ENCODE results near the gene BCKDHA.
A peak's percentile ranks its signal among the peaks of the same experiment; 100 is the strongest.
"Not testable (repeated sequence)": the region's sequence is repeated elsewhere in the genome, so short reads cannot be mapped to it uniquely, and the experiment has no call there.

BCKDHA gene

DNA sequence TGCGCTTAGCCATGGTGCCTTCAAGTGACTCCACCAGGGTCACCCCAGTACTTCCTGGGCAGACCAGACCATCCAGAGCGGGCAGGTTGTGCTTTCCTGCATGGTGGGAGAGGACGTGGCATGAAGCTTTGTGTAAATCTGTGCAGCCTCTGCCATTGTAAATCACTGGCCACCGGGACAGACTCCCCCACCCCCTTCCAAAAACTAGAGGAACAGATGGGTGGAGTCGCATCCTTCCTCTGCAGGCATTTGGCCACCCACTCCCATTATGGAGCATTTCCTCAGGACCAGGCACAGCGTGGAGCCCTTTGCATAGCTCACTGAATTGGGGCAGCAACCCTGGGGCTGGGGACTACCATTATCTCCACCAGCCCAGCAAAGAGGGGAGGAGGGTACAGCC is 8.2 kb downstream of the BCKDHA start:
- DNase-seq = no peak

DNA sequence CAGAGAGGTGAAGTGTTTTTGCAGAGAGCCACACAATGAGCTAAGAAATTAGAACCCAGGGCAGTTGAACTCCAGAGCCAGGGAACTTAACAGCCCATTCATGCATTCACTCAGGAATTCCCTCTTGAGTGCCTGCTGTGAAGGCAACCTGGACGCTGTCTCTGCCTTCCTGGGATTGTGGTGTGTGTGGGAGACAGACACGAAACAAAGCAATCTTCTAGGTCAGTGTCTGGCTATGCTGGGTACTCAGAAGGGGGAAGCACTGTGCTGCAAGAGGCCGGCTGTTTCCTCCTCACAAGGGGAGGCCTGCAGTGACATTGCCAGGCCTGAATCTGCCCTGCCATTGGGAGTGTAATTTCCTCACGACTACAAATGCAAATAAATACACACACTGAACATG is 9.7 kb downstream of the BCKDHA start:
- peak; percentile 71 to 87 (median 82) for DNase-seq

DNA sequence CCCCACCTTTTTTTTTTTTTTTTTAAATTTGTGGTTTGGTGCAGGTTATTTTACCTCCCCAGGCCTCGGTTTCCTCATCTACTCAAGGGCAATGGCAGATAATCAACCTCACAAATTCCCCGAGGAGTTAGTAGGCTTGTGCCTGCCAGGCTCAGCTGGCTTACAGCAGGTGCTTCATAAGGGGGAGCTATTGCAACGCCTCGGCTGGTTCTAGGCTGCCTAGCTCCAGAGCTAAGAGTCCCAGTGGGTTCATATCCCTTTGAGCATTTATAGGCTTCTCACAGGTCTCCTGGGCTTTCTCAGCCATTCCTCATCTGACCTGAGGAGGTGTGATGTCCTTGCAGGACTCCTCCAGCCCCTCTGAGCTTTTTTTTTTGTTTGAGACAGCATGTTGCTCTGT is 10.6 kb downstream of the BCKDHA start:
- peak in 2 of 4 experiments; percentile 34 to 42 for DNase-seq

DNA sequence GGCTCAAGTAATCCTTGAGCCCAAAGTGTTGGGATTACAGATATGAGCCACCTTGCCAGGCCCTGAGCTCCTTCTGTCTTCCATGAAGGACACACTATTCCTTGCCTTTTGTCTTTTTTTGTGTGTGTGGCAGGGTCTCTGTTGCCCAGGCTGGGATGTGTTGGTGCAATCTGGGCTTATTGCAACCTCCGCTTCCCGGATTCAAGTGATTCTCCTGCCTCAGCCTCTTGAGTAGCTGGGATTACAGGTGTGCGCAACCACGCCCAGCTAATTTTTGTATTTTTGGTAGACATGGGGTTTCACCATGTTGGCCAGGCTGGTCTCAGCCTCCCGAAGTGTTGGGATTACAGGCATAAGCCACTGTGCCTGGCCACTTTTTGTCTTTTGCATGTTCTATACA is 11.2 kb downstream of the BCKDHA start:
- not testable (repeated sequence) for DNase-seq

DNA sequence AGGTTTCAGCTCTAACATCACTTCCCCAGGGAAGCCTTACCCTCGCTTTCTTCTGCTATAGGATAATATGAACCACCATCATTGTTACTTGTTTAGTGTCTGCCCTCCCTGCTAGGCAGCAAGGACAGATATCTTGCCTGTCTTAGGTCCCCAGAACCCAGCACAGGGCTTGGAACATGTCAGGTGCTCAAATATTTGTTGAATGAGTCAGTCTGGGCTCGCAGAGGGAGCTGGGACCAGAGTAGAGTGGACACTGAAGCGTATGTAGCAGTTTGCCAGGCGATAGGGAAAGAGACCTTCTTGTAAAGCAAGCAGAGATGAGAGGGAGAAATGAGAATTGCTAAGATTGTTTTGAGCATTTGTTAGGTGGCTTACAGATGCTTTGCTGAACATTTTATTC is 11.7 kb downstream of the BCKDHA start:
- DNase-seq = peak in 2 of 4 experiments; percentile 33 to 53

DNA sequence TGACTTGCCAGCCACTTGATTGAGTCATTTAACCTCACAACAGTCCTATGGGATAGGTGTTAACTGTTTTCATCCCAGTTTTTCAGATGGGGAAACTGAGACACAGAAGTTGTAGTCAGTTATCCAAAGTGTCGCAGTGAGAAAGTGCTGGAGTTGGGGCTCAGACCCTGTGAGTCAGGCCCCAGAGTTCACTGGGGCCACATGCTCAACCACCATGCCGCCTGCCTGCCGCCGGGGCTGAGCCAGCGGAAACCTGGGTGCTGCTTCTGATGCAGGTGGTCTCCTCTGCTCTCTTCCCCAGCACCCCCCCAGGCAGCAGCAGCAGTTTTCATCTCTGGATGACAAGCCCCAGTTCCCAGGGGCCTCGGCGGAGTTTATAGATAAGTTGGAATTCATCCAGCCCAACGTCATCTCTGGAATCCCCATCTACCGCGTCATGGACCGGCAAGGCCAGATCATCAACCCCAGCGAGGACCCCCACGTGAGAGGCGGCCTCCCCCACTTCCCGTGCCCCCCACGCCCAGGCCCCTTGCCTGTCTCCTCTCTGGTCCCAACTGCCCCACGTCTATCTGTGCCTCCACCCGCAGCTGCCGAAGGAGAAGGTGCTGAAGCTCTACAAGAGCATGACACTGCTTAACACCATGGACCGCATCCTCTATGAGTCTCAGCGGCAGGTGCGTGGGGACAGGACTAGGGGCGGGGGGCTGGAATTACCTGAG is 12.9 kb downstream of the BCKDHA start:
- no peak for DNase-seq

DNA sequence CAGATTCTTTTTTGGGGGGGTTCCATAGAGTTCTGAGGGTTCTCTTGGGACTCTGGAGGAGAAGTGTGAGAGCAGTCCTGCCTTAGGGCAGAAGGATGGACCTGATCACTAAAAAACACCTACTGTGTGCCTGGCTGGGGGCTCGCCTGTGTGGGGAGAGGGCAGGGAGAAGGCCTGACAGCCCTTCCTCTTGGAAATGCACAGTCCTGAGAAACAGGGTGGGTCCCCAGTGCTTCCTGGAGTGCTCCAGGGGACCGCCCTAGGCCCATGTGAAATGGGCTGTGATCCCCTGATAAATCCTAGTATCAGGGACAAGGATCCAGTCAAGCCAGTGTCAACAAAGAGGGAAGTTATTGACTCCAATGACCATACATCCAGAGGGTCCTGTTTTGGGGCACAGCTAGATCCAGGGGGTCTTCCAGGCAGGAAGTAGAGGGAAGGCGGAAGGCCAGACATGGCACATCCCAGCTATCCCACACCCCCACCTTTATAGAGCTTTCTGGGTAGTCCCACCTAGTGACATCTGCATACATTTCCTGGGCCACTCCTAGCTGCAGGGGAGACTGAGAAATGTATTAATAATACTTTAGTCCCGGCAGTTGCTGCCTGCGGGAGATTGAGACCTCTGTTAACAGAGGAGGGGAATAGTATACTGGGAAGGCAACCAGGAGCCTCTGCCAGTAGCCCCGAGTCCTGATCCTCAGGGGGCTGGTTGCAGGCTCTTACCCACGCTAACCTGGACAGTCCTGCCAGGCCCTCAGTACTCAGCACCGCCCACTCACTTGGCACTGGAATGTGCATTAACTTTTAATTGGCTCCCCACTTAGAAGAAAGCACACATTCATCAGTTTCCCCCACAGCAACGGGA is 13.7 kb downstream of the BCKDHA start:
- no peak for DNase-seq

DNA sequence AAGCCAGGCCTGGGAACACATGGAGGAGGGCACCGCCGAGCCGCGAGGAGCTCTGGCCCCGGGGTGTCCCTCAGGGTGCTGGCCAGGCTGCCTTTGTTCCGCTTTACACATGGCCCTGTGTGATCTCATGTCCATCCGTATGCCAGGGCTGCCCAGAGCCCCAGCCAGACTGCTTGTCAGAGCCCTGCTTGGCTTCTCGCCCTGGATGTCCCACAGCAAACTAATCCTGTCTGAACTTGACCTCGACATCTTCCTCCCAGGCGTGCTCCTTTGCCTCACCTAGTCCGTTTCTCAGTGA is 14.3 kb downstream of the BCKDHA start:
- no peak for DNase-seq

DNA sequence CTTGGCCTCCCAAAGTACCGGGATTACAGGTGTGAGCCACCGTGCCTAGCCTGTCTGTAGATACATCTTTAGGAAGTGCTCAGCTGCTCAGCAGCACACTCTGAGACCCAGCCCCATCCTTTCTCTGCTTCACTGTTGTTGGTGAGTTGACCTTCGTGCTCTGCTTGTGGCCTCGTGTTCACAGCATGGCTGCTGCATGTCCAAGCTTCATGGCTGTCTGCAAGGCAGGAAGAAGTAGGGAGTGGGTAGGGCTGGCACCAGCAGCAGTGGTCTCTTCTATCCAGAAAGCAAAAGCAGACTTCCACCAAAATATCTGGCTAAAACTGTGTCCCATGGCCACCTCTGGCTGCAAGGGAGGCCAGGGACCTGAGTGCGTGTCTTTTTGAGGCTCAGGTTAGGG is 15.3 kb downstream of the BCKDHA start:
- DNase-seq = no peak

DNA sequence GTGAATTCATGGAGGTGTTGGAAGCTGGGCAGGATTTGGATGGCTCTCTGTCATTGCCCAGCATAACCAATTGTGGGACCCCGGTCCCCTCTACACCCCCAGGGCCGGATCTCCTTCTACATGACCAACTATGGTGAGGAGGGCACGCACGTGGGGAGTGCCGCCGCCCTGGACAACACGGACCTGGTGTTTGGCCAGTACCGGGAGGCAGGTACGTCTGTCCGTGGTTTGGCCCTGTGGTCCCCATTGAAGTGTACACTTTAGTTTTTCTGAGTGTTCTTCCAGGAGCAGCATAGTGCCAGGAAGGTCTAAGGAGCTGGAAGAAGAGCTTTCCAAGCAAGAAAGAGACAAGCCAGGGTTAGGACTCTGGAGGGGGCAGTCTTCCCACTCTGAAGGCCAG is 16.3 kb downstream of the BCKDHA start:
- DNase-seq = no peak

DNA sequence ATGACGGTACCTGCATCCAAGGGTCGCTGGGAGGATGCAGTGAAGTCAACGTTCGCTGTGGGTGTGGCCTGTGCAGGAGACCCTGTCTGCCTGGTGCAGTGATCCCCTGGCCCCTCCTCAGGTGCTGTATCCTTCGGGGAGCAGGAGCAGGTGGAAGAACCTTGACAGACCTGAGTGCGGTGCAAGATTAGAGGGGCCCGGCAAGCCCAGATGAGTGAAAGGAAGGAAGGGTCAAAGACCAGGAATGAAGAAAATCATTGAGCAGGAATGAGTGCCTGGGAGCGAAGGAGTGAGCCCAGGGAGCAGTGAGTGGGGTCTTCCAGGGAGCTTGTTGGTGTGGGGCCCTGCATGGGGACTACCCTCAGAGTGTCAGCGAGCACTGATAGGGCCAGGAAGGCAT is 16.8 kb downstream of the BCKDHA start:
- no peak for DNase-seq

DNA sequence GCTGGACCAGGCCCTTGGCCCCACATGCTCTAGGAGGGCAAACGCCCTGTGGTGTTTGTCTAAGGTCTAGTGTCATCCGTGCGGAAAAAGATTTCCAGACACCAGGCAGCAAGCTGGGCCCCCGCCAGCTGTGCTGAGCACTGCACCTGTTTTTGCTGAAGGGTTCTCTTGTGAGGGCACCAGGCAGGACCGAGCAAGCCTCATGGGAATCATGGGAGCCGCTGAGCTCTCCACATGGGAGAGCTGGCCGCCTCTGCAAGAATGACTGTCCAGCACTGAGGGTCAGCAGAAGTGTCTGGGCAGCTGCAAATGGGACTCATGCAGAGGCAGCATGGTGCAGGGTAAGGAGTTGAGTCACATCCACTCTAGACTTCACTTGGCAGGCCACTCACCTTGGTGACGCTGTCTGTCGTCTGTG is 17.5 kb downstream of the BCKDHA start:
- no peak for DNase-seq

DNA sequence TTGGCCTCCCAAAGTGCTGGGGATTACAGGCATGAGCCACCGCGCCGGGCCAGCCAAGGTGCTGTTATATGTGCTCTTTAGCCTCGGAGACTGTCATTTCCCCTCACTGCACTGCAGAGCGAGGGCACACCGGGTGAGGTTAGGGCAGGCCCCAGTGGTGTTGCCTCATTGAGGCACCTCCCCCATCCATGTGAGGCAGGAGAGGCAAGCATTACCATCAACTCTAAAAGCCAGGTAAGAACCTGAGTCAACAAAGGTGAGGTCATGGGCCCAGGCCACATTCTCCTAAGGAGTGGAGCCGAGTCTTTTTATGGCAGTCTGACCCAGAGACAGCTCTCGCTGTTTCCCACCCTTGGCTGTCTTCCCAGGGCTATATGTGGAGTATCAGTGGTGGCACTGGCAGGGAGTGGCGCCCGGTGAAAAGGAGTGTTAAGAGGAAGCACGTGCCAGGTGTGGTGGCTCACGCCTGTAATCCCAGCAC is 18.6 kb downstream of the BCKDHA start:
- DNase-seq = no peak

DNA sequence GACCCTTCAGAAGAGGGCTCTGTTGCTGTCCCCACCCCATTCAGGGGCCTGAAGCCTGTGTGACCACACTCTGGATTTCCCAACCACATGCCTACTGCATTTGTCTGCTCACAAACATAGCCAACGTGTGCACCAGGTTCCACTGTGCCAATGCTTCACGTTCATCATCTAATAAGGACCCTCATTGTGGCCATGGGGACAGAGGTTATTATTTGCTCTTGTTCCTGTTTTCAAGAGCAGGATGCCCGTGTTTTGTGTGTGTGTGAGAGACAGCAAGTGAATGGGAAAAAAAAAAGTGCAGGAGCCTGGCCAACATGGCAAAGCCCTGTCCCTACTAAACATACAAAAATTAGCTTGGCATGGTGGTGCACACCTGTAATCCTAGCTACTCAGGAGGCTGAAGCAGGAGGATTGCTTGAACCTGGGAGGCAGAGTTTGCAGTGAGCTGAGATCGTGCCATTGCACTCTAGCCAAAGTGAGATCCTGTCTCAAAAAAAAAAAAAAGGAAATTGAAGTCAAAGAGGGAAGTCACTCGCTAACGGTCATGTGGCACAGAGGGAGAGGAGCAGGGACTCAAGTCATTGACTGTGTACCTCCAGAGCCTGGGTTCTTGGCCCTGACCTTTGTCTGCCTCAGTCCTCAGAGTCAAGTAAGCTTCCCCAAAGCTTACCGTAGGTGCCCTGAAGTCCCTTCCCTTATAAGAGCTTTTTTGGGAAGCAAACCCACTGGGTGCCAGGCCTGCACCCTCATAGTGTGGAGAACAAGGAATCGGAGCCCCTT is 22.7 kb downstream of the BCKDHA start:
- DNase-seq = peak; percentile 82 to 93 (median 91)

DNA sequence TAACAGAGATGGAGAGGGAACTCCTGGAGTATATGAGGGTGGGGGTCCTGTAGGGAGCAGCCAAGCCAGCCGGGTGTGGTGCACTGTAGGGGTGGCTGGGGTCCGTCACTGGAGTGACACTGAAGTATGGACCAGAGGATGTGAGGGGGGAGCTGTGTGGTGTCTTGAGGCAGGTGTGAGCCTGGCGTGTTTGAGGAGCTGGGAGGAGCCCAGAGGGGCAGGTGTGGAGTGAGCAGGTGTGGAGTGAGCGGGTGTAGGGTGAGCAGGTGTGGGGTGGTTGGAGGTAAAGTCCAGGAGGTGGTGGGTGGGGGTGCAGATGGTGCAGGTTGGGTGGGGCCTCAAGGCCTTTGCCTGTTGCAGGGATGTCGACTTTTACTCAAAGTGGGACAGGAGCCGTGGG is 23.7 kb downstream of the BCKDHA start:
- no peak for DNase-seq

DNA sequence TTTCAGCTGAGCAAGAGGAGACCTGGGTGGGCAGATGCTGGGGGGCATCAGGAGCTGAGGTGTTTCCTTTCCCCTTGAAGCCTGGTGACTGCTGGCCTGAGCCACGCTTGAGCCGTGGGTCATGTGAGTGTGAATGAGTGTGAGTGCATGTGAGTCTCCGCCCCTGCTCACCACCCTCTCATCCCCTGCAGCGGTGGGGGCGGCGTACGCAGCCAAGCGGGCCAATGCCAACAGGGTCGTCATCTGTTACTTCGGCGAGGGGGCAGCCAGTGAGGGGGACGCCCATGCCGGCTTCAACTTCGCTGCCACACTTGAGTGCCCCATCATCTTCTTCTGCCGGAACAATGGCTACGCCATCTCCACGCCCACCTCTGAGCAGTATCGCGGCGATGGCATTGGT is 24.4 kb downstream of the BCKDHA start:
- DNase-seq = no peak

DNA sequence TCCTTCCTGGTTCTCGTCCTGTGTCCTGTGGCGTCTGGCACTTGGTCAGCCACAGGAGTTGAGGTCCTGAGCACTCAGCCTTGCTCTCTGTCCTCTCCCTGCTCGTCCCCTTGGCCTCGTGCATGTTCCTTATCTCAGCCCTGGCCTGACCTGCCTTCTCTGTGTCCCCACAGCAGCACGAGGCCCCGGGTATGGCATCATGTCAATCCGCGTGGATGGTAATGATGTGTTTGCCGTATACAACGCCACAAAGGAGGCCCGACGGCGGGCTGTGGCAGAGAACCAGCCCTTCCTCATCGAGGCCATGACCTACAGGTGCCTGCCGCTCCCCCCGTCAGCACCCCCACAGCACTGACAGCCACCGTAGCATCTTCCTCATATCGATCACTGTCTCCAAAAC is 24.8 kb downstream of the BCKDHA start:
- no peak for DNase-seq

DNA sequence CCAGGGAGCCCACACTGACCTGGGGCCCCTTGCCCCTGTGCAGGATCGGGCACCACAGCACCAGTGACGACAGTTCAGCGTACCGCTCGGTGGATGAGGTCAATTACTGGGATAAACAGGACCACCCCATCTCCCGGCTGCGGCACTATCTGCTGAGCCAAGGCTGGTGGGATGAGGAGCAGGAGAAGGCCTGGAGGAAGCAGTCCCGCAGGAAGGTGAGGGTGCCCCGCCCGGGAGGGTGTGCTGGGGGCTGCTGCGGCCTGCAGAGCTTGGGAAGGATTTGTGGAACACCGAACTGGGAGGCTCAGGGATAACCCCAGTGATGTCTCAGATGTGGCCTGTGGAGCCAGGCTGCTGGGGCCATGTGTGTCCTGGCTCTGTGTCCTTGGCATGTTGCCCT is 25.3 kb downstream of the BCKDHA start:
- no peak for DNase-seq

DNA sequence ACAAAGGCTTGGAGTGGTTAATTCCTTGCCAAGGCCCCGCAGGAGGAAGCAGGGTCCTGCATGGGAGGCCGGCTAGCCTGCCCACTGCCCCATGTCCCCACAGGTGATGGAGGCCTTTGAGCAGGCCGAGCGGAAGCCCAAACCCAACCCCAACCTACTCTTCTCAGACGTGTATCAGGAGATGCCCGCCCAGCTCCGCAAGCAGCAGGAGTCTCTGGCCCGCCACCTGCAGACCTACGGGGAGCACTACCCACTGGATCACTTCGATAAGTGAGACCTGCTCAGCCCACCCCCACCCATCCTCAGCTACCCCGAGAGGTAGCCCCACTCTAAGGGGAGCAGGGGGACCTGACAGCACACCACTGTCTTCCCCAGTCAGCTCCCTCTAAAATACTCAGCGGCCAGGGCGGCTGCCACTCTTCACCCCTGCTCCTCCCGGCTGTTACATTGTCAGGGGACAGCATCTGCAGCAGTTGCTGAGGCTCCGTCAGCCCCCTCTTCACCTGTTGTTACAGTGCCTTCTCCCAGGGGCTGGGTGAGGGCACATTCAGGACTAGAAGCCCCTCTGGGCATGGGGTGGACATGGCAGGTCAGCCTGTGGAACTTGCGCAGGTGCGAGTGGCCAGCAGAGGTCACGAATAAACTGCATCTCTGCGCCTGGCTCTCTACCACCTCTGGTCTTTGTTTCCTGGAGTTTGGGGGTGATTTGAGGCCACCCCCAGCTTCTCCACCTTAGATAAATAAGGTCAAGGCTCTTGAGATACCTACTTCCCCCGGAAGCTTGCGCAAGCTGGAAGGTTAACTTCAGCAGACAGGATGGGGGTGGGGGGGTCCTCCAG is 26.9 kb downstream of the BCKDHA start:
- DNase-seq = peak in 2 of 4 experiments; percentile 20 to 31

DNA sequence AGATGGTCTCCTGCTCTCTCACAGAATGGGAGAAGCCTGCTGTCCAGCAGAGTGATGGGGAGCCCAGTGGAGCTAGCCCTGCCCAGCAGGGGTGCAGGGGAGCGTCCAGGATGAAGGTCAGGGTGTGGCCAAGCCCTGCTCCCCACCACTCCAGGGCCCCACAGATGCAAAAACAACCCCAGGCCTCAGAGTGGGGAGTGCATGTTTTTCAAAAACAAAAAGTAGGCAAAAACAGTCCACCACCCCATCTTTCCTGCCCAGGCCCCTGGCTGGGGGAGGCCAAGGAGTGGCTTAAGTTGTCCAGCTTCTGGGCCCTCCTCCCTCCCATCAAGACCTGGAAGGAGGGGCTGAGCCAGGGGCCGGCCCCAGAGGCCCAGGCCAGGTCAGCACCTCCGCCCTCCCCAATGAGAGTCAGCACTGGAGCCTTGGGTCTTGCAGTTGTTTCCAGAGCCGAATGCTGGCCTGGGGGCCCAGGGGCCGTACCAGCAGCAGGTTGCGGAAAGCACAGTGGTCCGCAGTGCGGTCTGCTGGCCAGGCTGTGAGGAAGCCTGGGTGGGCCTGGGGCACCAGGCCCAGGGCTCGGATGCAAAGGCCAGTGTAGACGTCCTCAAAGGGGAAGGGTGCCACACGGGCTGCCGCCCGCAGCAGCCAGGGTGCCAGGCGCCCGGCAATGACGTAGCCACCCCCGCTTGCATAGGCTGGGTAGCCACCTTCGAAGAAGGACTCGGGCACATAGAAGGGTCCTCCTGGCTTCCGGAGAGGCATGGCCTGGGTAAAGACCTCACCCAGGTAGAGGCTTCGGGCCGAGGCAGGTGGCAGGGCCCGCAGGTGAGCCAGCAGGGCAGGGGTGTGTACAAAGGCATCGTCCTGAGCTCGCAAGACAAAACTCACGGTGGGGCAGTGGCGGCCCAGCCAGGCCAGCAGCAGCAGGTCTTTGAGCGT is 27.8 kb downstream of the BCKDHA start:
- DNase-seq = no peak

Measured in suppressor macrophage (primary cell).